B cell (primary cell): ENCODE measurements around the gene ZDHHC22. TPM values are rescaled to one million over a fixed set of nuclear protein-coding genes. Genes with fewer than 3 reads are reported as not detected.

ENCODE experiments used
- ATAC-seq: fragments of 200-7000 bp; cut with Tn5 transposase; one replicate; pipeline ENCODE4 v1.10.0; 2021; ENCODE audit warnings: low read depth, mild to moderate bottlenecking, moderate number of reproducible peaks, moderate library complexity
- CTCF ChIA-PET: fragments of 350-600 bp; sonication (Branson Sonifier 250); formaldehyde crosslinking; loops from one replicate; lab custom pipeline; 2021; ENCODE audit warnings: antibody characterized with exemption, inconsistent platforms; lab: Charles Lee
- POLR2A ChIA-PET: fragments of 350-600 bp; sonication (Branson Sonifier 250); formaldehyde crosslinking; loops from one replicate; lab custom pipeline; 2021; ENCODE audit warnings: antibody characterized with exemption; lab: Charles Lee
- DNase-seq: peaks from one replicate; pipeline ENCODE4 v3.0.0; 2013
- H2AFZ ChIP-seq: 2 replicates; pipeline ENCODE4 v1.6.1; 2012; ENCODE audit warnings: mild to moderate bottlenecking, low read depth, low read length; ENCODE audit not compliant: insufficient read depth, poor library complexity, severe bottlenecking
- H3K27ac ChIP-seq, 2 donors: 1 replicate in 1 of 2; 2 replicates in 1 of 2; pipeline ENCODE4 v1.5.1; 2012 to 2013; ENCODE audit warnings: low read length in 2 of 2, mild to moderate bottlenecking in 2 of 2, moderate library complexity in 1 of 2
- H3K27me3 ChIP-seq, 4 experiments: fragments of 200-600 bp in 1 of 4; sonication (generic) in 1 of 4; replicated peaks in 1 of 4; 1 replicate in 2 of 4; 2 replicates in 2 of 4; pipeline versions ENCODE4 v1.6.1 to v1.7.0; 2013 to 2016; ENCODE audit warnings: low read length in 3 of 4, mild to moderate bottlenecking in 2 of 4, mixed read lengths in 1 of 4, moderate library complexity in 1 of 4; ENCODE audit not compliant: insufficient read depth in 4 of 4, control insufficient read depth in 3 of 4; ENCODE audit errors: control extremely low read depth in 1 of 4
- H3K36me3 ChIP-seq, 2 experiments: replicated peaks in 1 of 2; 1 replicate in 1 of 2; 2 replicates in 1 of 2; pipeline versions ENCODE4 v1.6.1 to v1.7.1; 2013; ENCODE audit warnings: low read length in 1 of 2; ENCODE audit not compliant: insufficient read depth in 2 of 2, control insufficient read depth in 1 of 2; ENCODE audit errors: control extremely low read depth in 1 of 2, extremely low read depth in 1 of 2
- H3K4me1 ChIP-seq, 2 donors: fragments of 200-600 bp in 1 of 2; sonication (generic) in 1 of 2; 1 replicate in 1 of 2; 2 replicates in 1 of 2; pipeline versions ENCODE4 v1.5.1 to v1.6.1; 2013 to 2017; ENCODE audit warnings: low read length in 2 of 2; ENCODE audit not compliant: control insufficient read depth in 2 of 2, insufficient read depth in 2 of 2
- H3K4me2 ChIP-seq: replicated peaks from 2 replicates; pipeline ENCODE3; 2012; ENCODE audit warnings: mild to moderate bottlenecking, low read depth, low read length; ENCODE audit not compliant: poor library complexity, severe bottlenecking
- H3K4me3 ChIP-seq, 5 experiments: fragments of 200-600 bp in 1 of 5; sonication (generic) in 1 of 5; 1 replicate in 3 of 5; 2 replicates in 2 of 5; pipeline versions ENCODE4 v1.5.1 to v1.7.0; 2011 to 2016; ENCODE audit warnings: low read length in 4 of 5, mild to moderate bottlenecking in 4 of 5, low read depth in 2 of 5, control low read depth in 1 of 5, moderate library complexity in 1 of 5; ENCODE audit not compliant: insufficient read depth in 1 of 5; ENCODE audit errors: control extremely low read depth in 1 of 5, extremely low read depth in 1 of 5
- H3K79me2 ChIP-seq: fragments of 200-600 bp; sonication (generic); one replicate; pipeline ENCODE4 v1.6.0; 2016; ENCODE audit warnings: low read length; ENCODE audit not compliant: control insufficient read depth, insufficient read depth
- H3K9ac ChIP-seq: fragments of 200-600 bp; sonication (generic); 2 replicates; pipeline ENCODE4 v1.6.1; 2017; ENCODE audit warnings: mild to moderate bottlenecking, low read length, moderate library complexity
- H3K9me3 ChIP-seq, 3 donors: one replicate each; pipeline versions ENCODE4 v1.6.1 to v1.7.1; 2013; ENCODE audit warnings: low read length in 2 of 3; ENCODE audit not compliant: control insufficient read depth in 2 of 3, insufficient read depth in 1 of 3; ENCODE audit errors: control extremely low read depth in 1 of 3
- H4K20me1 ChIP-seq: 2 replicates; pipeline ENCODE4 v1.6.0; 2012; ENCODE audit warnings: mild to moderate bottlenecking, low read length; ENCODE audit not compliant: insufficient read depth, control insufficient read depth, poor library complexity, severe bottlenecking
- H3K27ac Mint-ChIP-seq: one replicate; pipeline ENCODE4 v1.8.0; 2021; ENCODE audit warnings: mixed read lengths
- H3K27me3 Mint-ChIP-seq: one replicate; pipeline ENCODE4 v1.8.0; 2021; ENCODE audit warnings: mixed read lengths
- H3K4me1 Mint-ChIP-seq: one replicate; pipeline ENCODE4 v1.8.0; 2021; ENCODE audit warnings: mixed read lengths
- H3K4me3 Mint-ChIP-seq: one replicate; pipeline ENCODE4 v1.8.0; 2021; ENCODE audit warnings: mixed read lengths
- H3K9me3 Mint-ChIP-seq: one replicate; pipeline ENCODE4 v1.8.0; 2022; ENCODE audit warnings: mixed read lengths; ENCODE audit not compliant: insufficient read depth
- EZH2 ChIP-seq: IDR thresholded peaks from 2 replicates; pipeline ENCODE4 v1.6.1; 2012; ENCODE audit warnings: borderline replicate concordance, low read depth, mild to moderate bottlenecking, moderate library complexity, low read length; ENCODE audit not compliant: insufficient read depth, poor library complexity, severe bottlenecking
- WGBS: methylation state at CpG from one replicate; pipeline ENCODE4 v1.1.5; 2013; ENCODE audit warnings: missing lambda C conversion rate; ENCODE audit not compliant: insufficient coverage; 5-methylcytosine and 5-hydroxymethylcytosine counted together
- intact Hi-C: fragments of 100-400 bp; cut with micrococcal nuclease; formaldehyde crosslinking; loops from one replicate; pipeline ENCODE4 v1.10.0; 2022
- polyA plus RNA-seq: library from polyadenylated mRNA; depleted of rRNA; stranded (reverse); fragments of >200 nt; gene quantifications from 2 replicates; pipeline ENCODE4 v1.2.3, GENCODE V29; 2012
- total RNA-seq, 2 donors: library from RNA; stranded (reverse); fragments of 120-200 nt in 1 of 2; gene quantifications; 1 replicate in 1 of 2; 2 replicates in 1 of 2; pipeline versions ENCODE4 v1.2.3 to v1.2.4, GENCODE V29; 2013 to 2022
- TF ChIP-seq, protein P1 (sequence below): fragments of 200-600 bp; IDR thresholded peaks from one replicate; pipeline ENCODE4 v1.8.0; 2022; ENCODE audit warnings: antibody characterized with exemption, mild to moderate bottlenecking

The ZDHHC22 gene
- total and polyA plus RNA-seq, 2 donors (not counting 1 experiment from before 2014, with no cell fraction given), result not detected

GRCh38 chr14:77124345-77125280 is 17.0 kb downstream of the ZDHHC22 start:
- H3K9me3 Mint-ChIP-seq, result no peaks in the 10 kb centered on the region
- peak overlapping the region; percentile 39 to 93 for H3K27ac ChIP-seq
- peaks cover 12% of the 10 kb centered on the region for H3K27me3 Mint-ChIP-seq
- peak overlapping the region; percentile 92 for H3K4me2 ChIP-seq
- WGBS, result 5% methylated on average over 72 of the region's 73 CpGs
- H3K9me3 ChIP-seq, result no peaks in the 10 kb centered on the region
- ChIA-PET CTCF (interaction anchor here (0.6 to 26.3 kb wide), 22 partner anchors 9 to 332 kb away, joined by 3 to 757 read pairs (median 4); partner anchors contain the start of genes CIPC, SAMD15, TMED8 and VIPAS39), POLR2A (interaction anchor here (0.6 to 7.5 kb wide), 12 partner anchors 9 to 171 kb away, joined by 3 to 110 read pairs (median 5); partner anchors contain the start of gene CIPC)
- ATAC-seq (peak; percentile 42), DNase-seq (peak; percentile 89)
- intact Hi-C loops, result loop anchor here (1.0 to 5.0 kb wide), 8 partner anchors 16 to 583 kb away; partner anchors contain the start of genes AHSA1, ALKBH1, ANGEL1 and GSTZ1
- peak overlapping the region; percentile 78 for H3K9ac ChIP-seq
- peaks cover 17% of the 10 kb centered on the region for H3K79me2 ChIP-seq
- H3K4me1 Mint-ChIP-seq, result peaks cover 59% of the 10 kb centered on the region
- H3K27ac Mint-ChIP-seq, result peak overlapping the region; percentile 94
- H4K20me1 ChIP-seq, result no peaks in the 10 kb centered on the region
- peak overlapping the region; percentile 93 for H3K4me3 Mint-ChIP-seq
- no peaks in the 10 kb centered on the region for H3K36me3 ChIP-seq
- peaks cover 54 to 60% of the 10 kb centered on the region in 2 donors for H3K4me1 ChIP-seq
- peaks cover 0 to 28% (median 4%) of the 10 kb centered on the region in 4 experiments for H3K27me3 ChIP-seq
- TF ChIP-seq, protein P1, sequence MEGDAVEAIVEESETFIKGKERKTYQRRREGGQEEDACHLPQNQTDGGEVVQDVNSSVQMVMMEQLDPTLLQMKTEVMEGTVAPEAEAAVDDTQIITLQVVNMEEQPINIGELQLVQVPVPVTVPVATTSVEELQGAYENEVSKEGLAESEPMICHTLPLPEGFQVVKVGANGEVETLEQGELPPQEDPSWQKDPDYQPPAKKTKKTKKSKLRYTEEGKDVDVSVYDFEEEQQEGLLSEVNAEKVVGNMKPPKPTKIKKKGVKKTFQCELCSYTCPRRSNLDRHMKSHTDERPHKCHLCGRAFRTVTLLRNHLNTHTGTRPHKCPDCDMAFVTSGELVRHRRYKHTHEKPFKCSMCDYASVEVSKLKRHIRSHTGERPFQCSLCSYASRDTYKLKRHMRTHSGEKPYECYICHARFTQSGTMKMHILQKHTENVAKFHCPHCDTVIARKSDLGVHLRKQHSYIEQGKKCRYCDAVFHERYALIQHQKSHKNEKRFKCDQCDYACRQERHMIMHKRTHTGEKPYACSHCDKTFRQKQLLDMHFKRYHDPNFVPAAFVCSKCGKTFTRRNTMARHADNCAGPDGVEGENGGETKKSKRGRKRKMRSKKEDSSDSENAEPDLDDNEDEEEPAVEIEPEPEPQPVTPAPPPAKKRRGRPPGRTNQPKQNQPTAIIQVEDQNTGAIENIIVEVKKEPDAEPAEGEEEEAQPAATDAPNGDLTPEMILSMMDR, result peak; percentile 78
- TF ChIP-seq EZH2, result no peak
- H2AFZ ChIP-seq, result peak overlapping the region; percentile 90
- H3K4me3 ChIP-seq, result peak overlapping the region; percentile 32 to 79 (median 73)
